ENCODE results near the gene SPTSSB.
A peak's percentile ranks its signal among the peaks of the same experiment; 100 is the strongest.

Gene SPTSSB

DNA sequence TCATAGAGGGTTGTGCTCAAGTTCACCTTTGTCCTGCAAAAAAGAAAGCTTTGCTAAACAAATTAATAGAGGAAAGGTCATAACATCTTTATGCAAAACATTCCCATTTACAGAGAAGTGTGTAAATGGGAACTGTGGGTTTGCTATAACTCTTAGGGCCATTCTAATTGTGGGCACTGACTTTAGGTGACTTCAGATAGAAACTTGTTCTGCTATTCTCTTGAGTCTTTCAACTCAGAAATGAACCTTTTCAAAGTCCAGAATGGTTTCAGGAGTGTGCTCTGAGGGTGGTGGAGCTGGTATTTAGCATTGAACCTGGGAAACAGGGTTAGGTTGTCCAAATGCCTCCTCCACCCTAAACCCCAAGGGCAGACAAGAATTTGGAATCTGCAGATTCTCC, 34.0 kb downstream of the SPTSSB start:
- DNase-seq: no peak

DNA sequence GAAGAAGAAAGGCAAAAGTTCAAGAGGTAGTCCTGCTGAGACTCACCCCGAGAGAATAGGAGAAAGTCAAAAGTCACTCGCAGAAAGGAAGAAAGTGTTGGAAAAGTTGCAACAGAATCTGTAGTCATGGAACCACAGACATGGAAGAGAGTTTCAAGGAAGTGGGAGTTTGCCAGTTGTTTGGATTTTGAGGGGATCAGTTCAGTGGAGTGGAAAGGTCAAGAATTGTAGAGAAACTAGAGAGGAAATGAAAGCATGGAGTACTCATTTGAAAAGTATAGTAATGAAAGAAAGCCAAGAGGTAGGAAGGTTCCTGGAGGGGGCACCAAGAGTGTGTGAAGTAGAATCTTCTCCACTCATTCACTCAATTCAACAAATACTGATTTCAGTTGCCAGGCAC, 34.7 kb downstream of the SPTSSB start:
- no peak for DNase-seq

DNA sequence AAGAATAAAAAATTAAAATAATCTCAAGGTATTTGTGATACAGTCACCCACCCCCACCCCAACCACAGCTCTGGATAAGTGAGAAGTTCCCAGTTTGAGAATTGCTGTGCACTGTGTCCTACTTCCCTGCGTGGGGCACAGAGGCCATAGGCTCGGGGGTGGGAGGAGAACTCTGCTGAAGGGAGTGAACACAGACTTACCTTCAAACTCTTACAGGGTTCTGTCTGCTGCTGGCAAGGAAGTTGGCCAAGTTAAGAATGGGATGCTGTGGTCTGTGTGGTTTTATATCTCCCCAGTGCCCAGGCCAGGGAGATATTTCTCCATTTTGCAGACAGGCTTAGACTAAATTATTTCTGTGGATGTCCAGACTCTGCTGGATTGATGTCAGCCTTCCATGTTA, 37.6 kb downstream of the SPTSSB start:
- DNase-seq: no peak

DNA sequence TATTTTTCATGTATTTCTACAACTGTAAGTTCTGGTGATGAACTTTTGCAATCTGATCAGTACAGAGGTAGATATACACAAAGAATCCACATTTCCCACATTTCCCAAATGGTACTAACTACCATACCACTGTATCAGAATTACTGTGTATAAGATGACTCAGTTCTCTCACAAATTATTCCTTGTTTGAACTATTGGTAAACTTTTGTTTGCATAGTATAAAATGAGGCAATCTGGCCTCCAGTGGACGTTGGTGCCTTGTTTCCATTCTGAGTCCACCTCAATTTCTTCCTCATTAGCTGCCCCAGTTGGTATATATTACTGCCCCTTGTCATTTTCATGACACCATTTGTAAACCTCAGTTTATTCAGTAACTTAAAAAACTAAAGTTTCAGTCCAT, 38.5 kb downstream of the SPTSSB start:
- no peak for DNase-seq

DNA sequence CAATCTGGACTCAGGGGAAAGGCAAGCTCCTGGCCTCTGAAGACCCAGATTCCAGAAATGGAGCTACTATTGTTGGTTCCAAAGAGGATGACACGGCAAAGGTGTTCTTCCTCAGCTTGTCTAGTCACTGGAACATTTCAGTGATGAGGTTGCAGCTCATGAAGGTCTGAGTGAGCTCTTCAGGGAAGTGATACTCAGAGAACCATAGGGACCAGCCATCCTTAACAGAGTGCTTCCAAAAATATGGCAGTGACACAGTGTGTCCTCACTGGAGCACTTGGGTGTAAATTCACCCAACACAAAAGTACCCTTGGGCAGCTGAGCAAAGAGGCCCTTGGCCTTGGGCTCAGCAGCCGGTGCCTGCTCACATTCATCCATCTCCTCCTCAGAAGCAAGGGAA, 46.3 kb downstream of the SPTSSB start:
- DNase-seq: no peak

DNA sequence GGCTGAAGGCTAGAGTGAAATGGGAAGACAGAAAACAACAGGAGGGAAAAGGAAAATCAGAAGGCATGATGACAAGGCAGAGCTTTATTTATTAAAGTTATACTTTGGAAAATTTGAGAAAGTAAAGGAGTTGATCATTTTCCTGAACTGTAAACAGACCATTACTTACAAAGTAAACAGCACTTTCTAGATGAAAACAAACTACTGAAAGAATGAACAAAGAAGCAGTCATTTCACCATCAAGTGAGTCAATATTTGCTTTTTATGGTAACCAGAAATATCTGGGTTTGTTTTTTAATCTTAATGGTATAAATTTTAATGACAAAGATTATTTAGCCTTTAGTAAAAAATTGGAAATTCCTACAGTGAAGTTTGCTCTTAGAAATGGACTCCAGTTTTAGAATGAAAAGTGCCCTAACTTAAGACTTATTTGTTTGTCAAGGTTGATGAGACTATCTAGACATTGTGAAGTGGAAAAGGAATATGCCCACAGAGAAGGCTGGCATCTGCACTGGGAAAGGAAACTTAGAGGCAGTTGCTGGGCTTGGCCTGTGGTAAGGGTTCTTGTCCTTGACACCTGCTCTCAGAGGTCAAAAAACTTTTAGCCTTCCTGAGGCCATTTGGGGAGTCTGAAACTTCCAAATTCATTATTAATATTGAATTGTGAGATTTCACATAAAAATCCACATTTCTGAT, 47.2 kb downstream of the SPTSSB start:
- no peak for DNase-seq

DNA sequence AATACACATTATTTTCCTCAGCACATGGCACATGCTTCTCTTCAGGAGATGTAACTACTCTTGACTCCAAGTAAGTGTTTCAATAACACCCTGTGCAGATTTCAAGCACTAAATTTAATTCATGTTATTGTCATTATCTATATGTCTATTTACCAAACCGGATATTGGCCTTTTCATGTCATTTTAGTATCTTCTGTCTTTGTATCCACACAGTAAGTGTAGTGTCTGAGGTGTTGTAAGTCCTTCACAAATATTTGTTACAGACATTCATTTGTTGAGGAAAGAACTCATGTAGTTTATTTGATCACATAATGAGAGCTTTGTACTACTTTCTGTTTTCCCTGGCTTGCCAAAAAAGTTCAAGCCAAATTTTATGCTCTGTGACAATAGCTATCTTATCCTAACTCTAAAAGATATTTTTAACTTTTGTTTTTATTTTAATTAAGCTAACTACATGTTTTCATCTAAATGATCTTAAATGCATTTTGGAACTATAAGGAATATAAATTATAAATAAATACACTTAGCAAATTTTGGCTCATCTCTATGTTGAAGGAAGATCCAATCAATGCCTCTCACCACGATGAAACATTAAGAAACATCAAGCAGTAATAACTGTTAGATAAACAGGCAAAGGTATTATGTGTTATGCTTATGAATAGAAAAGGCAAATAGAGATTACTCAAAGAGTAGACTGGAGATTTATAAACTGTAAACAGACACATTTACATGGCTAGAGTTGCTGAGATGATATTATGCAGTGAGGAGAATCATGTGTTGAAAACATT, 48.3 kb downstream of the SPTSSB start:
- DNase-seq: no peak

DNA sequence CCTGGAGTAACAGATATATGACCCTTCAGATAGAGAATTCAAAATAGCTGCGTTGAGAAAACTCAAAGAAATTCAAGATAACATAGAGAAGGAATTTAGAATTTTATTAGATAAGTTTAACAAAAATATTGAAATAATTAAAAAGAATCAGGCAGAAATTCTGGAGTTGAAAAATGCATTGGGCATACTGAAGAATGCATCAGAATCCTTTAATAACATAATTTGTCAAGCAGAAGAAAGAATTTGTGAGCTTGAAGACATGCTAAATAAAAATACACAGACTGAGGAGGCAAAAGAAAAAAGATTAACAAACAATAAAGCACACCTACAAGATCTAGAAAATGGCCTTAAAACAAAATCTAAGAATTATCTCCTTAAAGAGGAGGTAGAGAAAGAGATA, 50.5 kb downstream of the SPTSSB start:
- DNase-seq: no peak

DNA sequence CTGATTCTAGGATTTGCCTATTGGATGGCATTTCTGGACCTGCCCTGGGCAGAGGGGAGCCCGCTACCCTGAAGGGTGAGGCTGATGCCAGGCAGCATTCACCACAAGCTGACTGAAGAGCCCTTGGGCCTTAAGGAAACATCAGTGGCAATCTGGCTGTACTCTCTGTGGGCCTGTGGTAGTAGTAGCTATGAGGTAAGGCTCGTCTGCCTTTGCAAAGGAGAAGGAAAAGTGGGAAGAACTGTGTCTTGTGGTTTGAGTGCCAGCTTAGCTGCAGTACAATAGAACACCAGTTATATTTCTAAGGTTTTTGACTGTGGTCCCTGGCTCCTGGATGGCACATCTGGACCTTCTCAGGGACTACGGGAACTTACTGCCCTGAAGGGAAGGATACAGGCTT, 51.5 kb downstream of the SPTSSB start:
- no peak for DNase-seq

DNA sequence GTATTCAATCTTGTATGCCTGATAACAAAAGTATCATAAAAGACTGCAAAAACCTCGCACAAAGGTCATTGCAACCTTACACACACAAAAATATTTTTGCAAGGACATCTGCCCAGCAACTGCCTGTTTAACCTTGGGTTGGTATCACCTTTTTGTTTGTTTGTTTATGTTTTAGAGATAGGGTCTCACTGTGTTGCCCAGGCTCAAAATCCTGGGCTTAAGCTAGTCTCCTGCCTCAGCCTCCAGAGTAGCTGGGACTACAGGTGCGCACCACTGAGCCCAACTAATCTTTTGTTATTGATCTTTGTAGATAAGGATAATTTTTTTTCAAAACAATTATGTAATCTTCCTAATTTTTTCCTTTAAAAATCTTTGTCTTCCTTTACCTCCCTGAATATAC, 54.2 kb downstream of the SPTSSB start:
- no peak for DNase-seq

DNA sequence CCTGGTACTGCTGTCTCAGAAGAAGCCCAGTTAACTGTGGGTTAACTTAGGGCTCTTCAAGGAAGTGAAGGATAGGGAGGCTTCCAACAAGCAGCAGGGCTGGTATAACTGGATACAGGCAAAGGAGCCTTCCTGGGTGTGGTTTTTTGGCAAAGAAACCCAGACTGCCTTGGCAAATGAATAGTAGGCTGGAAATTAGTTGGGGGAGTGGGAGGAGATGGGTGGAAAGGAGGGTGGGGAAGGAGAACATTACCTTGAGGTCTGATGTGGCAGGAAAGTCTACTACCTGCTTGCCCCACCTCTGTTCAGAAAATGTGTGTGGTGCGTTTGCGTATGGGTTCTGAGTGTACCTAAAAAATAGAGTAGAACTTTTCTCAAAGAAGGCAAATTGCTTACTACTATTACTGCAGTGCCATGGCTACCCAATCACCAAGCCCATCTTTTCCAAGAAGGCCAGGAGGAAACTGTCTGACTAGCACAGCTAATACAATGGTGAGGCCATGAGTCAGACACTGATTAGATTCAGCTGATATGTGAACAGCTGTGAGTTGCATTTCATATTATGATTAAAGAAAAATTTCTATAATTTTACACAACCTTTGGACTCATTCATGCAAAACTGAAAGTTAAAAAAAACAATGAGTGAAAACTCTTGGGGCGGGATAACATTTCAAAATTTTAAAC, 55.2 kb downstream of the SPTSSB start:
- no peak for DNase-seq

DNA sequence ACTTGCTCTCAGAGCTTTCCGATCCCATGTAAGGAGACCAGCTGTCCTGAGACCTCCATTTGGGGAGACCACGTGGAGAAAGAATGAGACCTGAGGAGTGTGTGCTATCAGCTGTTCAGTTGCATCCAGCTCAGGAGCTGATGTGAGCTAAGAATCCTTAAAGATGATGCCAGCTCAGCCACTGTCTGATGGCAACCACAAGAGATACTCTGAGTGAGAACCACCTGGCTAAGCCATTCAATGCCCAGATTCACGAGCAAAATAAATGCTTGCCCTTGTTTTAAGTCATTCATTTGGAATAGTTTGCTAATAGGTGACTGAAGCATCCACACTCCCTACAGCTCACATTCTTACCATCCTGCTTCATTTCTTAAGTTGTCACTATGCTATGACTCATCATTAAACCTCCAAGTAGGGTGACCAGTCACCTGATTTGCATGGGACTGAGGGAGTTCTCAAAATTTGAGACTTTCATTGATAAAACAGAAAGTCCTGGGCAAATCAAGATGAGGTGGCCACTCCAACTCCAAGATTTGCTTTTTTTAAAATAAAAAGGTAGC, 56.4 kb downstream of the SPTSSB start:
- DNase-seq: no peak

DNA sequence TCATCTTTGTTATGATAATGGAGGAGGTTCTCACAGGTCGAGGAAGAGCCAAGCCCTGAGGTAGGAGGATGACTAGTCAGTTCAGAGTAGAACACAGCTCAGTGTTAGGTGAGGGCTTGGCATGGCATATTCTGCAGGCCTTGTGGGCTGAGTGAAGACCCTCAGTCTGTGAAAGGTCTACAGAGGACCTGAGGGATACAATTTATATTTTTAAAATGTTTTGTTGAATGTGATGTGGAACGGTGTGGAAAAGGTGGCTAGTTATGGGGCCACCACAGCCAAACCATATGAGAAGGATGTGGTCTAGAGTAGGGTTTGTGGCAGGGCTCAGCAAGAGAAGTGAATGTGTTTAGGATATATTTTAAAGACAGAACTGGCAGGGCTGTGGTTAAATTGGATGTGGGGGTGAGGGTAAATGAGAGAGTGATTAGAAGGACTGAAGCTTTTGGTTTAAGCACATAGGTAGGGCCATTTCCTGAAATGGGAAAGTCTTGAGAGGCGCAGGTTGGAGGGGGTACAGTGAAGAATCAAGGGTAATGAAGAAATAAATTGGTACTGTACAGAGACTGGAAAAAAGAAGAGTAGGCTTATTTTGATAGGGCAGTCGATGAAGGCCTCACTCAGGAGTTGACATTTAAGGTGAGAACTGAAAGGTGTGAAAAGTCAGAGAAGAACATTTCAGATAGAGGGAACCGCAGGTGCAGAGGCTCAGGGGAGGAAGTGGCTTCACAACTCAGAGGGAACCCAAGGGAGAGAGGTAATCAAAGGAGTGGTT, 60.5 kb downstream of the SPTSSB start:
- peak; percentile 21 to 25 for DNase-seq

DNA sequence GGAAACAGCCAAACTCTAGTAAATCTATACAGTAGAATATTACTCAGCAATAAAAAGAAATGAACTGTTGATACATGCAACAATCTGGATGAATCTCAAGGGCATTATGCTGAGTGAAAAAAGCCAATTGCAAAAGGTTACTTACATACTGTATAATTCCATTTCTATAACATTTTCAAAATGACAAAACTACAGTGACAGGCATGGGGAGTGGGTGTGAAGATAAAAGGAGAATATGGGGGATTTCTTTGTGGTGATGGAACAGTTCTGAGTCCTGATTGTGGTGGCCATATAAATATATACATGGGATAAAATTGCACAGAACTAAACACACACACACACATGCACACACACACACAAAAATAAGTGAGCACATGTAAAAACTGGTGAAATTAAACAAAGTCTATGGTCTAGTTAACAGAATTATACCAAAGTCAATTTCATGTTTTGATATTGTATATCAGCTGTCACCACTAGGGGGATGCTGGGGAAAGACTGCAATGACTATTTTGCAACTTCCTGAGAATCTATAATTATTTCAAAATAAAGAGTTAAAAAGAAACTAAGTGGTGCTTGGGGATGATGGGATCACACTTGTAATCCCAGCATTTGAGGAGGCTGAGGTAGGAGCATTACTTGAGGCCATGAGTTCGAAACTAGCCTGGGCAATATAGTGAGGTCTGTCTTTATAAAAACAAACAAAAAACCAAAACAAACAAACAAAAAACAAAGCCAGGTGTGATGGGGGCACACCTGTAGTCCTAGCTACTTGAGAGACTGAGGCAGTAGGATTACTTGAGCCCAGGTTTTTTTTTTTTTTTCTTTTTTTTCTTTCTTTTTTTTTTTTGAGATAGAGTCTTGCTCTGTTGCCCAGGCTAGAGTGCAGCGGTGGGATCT, 66.0 kb downstream of the SPTSSB start:
- peak; percentile 7 to 13 for DNase-seq

DNA sequence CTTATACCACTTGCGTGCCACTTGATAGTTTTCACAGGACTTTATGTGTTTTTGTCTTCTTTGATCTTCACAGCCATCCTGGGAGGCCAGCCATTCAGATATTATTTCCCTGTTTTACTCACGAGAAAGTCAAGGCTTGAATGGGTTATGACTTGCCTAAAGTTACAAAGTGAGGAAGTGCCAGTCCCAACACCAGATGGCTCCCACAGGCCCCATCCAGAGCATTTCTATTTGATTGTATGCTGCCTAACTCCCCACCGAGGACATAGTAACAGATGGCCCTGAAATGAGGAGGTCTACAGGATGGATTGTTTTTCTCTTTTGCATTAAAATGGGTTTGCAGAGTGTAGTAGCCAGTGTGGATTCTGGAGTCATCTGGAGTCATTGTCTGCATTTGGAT, 74.5 kb downstream of the SPTSSB start:
- DNase-seq: no peak

DNA sequence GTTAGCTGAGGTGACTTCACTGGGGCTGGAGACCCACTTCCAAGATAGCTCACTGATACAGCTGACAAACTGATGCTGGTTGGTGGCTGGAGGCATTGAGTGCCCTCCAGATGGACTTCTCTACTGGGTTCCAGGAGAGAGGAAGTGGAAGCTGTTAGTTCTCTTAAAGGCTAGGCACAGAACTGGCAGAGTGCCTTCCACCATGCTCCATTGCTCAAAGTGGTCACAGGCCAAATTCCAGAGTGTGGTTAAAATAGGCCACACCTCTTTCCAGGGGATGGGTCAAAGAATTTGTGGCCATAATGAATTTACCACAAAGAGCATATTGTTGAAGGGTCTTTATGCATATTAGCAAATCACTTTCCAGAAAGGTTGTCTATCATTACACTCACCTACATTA, 76.0 kb downstream of the SPTSSB start:
- no peak for DNase-seq
